IPS DF 6.9 (cell line): ENCODE data around the gene TICAM2.
"Not testable (repeated sequence)": the region's sequence is repeated elsewhere in the genome, so short reads cannot be mapped to it uniquely, and the experiment has no call there.

Experiments used
- DNase-seq: peaks from one replicate; pipeline ENCODE4 v3.0.0-alpha.2; 2013; ENCODE audit warnings: low read depth, low spot score
- H3K27ac ChIP-seq: one replicate; pipeline ENCODE4 v1.5.1; 2013; ENCODE audit warnings: low read length, control low read depth
- H3K27me3 ChIP-seq: 2 replicates; pipeline ENCODE4 v1.6.1; 2013; ENCODE audit warnings: mild to moderate bottlenecking, low read length; ENCODE audit not compliant: control insufficient read depth, insufficient read depth
- H3K36me3 ChIP-seq: 2 replicates; pipeline ENCODE4 v1.6.1; 2013; ENCODE audit warnings: low read length; ENCODE audit not compliant: control insufficient read depth, insufficient read depth
- H3K4me1 ChIP-seq: 2 replicates; pipeline ENCODE4 v1.6.1; 2013; ENCODE audit warnings: low read length; ENCODE audit not compliant: control insufficient read depth, insufficient read depth
- H3K4me3 ChIP-seq: 2 replicates; pipeline ENCODE4 v1.5.1; 2013; ENCODE audit warnings: mild to moderate bottlenecking, low read length
- H3K9me3 ChIP-seq: 2 replicates; pipeline ENCODE4 v1.6.1; 2013; ENCODE audit warnings: low read length, inconsistent platforms; ENCODE audit not compliant: control insufficient read depth, insufficient read depth
- WGBS: extraction: QIAGEN DNeasy Blood & Tissue Kit; methylation state at CpG from one replicate; pipeline ENCODE4 v1.1.7; 2013; ENCODE audit warnings: mixed read lengths, missing lambda C conversion rate; ENCODE audit not compliant: insufficient read length, insufficient coverage; 5-methylcytosine and 5-hydroxymethylcytosine counted together

Gene TICAM2, protein sequence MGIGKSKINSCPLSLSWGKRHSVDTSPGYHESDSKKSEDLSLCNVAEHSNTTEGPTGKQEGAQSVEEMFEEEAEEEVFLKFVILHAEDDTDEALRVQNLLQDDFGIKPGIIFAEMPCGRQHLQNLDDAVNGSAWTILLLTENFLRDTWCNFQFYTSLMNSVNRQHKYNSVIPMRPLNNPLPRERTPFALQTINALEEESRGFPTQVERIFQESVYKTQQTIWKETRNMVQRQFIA

DNA sequence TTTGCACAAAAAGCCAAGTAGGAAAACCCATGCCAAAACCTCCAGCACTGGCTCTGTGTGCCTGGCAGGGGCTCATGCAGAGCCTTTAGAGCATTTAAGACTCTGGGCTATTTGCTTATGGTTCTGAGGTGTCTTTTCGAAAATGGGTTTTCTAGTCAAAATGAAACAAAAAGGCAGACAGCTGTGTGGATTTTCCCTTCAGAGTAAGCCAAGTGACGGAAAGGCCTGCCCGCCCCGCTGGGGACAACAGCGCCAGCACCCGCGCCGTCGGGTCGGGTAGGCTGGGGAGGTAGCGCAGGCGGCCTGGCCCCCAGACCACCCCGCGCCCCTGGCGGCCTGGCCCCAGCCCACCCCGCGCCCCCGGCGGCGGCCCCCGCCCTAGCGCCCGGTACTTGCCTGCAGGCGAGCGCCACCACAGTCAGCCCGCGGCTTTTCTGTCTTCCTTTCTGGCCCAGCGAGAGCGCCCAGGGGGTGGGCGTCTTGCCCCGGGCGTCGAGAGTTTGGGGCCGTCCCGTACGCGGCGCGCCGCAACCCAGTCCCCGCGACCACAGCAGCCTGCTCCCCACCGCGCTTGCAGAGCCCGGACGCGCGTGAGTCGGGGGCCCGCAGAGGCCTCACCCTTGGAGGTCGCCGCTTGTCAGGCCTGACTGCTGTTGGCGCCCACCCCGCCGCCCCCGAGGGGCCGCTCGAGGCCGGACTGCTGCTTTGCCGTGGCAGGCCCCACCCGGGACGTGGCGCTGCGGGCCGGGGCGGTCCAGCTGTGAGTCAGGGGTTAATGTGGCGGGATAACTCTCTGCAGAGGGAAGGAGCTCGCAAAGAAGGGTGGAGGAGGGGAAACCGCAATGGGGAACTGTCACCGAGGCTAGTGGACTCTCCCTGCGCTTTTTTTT lies at the start of gene TICAM2:
Gene TICAM2 (minus strand): TSS at position 779 of the 890 bp plus-strand sequence. CDS start 21,223 bp downstream, outside the sequence.
- Histone ChIP-seq H3K27me3 (no peaks in the 10 kb centered on the region), H3K36me3 (no peaks in the 10 kb centered on the region), H3K9me3 (no peaks in the 10 kb centered on the region), H3K4me1 (peaks cover 3% of the 10 kb centered on the region), H3K4me3 (peak within 1 kb of the TSS; percentile 58; the same call in 1 of the 2 replicates), H3K27ac (no peak within 1 kb of the TSS)
- WGBS = no CpG with 5 or more reads among the region's 71 CpGs
- no peak for DNase-seq

DNA sequence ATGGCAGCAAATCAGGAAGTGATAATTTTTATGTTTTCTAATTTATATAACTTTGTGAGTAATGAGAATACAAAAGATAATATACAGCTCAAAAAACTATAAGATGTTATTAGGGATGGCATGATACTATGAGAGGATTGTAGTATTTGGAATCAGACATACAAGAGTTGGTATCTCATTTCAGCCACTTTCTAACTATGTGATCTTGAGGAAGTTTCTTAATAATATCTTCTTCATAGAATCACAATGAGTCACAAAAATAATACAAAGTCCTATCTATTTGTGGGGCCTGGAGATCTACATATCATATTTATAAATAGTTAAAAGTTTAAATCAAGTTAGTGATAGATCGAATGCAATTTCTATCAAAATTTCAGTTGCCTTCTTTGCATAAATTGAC lies 47.3 kb upstream of the TICAM2 start:
- no peaks in the 10 kb centered on the region for H3K4me1 ChIP-seq
- no CpG with 5 or more reads among the region's 1 CpG for WGBS
- DNase-seq = no peak
- H3K27me3 ChIP-seq = no peaks in the 10 kb centered on the region
- no peaks in the 10 kb centered on the region for H3K36me3 ChIP-seq
- no peaks in the 10 kb centered on the region for H3K9me3 ChIP-seq
- no peak overlapping the region for H3K4me3 ChIP-seq
- H3K27ac ChIP-seq = no peak overlapping the region

DNA sequence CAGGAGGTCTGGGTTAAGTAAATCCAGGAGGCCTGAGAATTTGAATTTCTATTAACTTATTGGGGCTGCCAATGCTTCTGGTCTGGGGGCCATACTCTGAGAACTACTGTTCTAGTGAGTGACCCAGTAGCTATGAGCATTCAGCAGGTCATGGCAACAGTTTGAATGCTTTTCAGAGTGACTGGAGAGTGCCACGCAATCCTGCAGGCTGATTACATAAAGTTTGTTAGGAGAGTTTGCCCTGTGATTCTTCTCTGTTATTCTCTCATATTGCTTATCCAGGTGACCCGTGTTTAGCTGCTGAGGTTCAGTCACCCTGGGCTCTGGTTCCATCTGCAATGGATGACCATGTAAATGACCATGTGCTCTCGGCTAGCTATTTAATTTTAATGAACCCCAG lies 45.8 kb upstream of the TICAM2 start:
- no peak overlapping the region for H3K4me3 ChIP-seq
- no peaks in the 10 kb centered on the region for H3K9me3 ChIP-seq
- no peak overlapping the region for H3K27ac ChIP-seq
- no peaks in the 10 kb centered on the region for H3K27me3 ChIP-seq
- DNase-seq = no peak
- no peaks in the 10 kb centered on the region for H3K36me3 ChIP-seq
- WGBS = no CpG with 5 or more reads among the region's 3 CpGs
- H3K4me1 ChIP-seq = no peaks in the 10 kb centered on the region

DNA sequence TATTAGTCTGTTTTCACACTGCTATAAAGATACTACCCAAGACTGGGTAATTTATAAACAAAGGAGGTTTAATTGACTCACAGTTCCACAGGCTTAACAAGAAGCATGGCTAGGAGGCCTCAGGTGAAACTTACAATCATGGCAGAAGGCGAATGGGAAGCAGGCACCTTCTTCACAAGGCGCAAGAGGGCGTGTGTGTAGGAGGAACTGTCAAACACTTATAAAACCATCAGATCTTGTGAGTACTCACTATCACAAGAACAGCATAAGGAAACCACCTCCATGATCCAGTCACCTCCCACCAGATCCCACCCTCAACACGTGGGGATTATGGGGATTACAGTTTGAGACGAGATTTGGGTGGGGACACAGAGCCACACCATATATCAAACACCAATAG lies 43.1 kb upstream of the TICAM2 start:
- WGBS = no CpG with 5 or more reads among the region's 5 CpGs
- H3K4me1 ChIP-seq, DNase-seq, H3K27ac ChIP-seq, H3K36me3 ChIP-seq, H3K27me3 ChIP-seq, H3K4me3 ChIP-seq, H3K9me3 ChIP-seq: not testable (repeated sequence)

DNA sequence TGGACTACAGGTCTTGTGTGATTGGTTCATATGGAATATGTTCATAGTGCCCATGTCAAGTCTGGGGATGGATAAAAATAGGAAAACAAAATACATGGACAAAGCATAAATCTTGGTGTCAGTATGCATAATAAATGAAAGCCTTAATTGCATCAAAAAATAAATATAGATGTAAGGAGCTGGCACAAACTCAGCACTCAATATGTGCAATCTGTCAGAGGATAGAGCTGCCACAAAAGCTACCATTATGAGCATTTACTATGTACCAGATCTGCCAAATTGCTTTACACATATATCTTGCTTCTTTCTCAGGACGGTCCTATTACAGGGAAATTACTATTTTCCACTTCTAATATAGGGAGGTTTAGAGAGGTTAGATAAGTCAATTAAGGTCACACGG lies 41.8 kb upstream of the TICAM2 start:
- no peak for DNase-seq
- H3K27me3 ChIP-seq = no peaks in the 10 kb centered on the region
- no peak overlapping the region for H3K27ac ChIP-seq
- no peak overlapping the region for H3K4me3 ChIP-seq
- no peaks in the 10 kb centered on the region for H3K9me3 ChIP-seq
- no peaks in the 10 kb centered on the region for H3K36me3 ChIP-seq
- no CpG with 5 or more reads among the region's 2 CpGs for WGBS
- H3K4me1 ChIP-seq = no peaks in the 10 kb centered on the region

DNA sequence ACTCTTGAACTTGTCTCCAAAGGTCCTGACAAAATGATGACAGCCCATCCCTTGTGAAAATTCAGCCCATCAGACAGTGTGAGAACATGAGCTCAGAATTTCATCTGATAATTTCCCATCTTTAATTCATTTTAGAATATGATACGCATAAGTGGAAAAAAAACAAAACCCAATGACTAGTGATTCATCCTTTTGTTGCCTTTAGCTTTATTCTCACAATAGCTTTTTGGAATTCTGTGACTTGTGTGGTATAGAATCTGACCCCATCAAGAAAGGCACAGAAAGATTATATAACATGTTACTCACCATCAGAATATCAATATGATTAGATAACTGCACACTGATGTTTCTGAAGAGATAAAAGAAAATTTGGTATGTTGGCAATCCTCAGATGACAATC lies 39.7 kb upstream of the TICAM2 start:
- Histone ChIP-seq H3K9me3 (no peaks in the 10 kb centered on the region), H3K4me1 (no peaks in the 10 kb centered on the region), H3K4me3 (no peak overlapping the region), H3K36me3 (no peaks in the 10 kb centered on the region), H3K27me3 (no peaks in the 10 kb centered on the region), H3K27ac (no peak overlapping the region)
- no CpG with 5 or more reads among the region's 1 CpG for WGBS
- no peak for DNase-seq

DNA sequence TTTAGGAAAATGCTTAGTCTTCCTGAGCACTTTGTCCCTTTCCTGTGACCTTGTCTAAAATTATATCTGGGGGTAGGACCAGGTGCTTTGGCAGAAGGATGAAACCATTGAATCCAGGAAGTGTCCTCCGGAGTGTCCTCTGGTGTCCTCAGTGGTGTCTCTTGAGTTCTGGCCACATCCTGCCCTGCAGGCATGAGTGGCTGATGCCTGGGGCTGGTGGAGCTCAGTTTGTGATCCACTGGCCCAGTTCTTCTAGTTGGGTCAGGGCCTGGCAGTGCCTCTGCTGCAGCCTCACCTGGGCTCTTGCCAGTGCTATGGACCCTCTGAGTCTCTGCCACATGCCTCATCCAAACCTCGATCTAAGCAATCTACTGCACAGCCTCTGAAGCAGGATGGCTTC lies 38.0 kb upstream of the TICAM2 start:
- Histone ChIP-seq H3K4me1 (no peaks in the 10 kb centered on the region), H3K27ac (no peak overlapping the region), H3K27me3 (no peaks in the 10 kb centered on the region), H3K4me3 (no peak overlapping the region), H3K9me3 (no peaks in the 10 kb centered on the region), H3K36me3 (no peaks in the 10 kb centered on the region)
- no CpG with 5 or more reads among the region's 2 CpGs for WGBS
- no peak for DNase-seq

DNA sequence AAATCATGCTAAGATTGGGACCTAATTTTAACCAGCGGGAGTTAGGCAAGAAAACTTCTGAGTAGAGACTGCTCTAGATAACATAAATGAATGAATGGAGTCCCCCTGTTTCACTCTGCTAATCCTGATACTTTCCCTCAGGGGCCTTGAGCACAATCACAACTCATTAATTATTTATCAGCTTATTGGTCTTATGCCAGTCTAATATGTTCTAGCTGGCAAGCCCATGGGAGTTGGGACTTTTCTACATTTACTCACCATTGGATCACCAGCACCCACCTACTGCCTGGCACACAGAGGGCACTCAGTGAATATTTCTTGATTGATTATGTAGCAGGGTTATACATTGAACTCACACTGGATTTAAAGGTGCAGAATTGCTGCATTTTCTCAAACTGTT lies 37.1 kb upstream of the TICAM2 start:
- Histone ChIP-seq H3K4me1 (no peaks in the 10 kb centered on the region), H3K4me3 (no peak overlapping the region), H3K9me3 (no peaks in the 10 kb centered on the region), H3K27ac (no peak overlapping the region), H3K36me3 (no peaks in the 10 kb centered on the region), H3K27me3 (no peaks in the 10 kb centered on the region)
- DNase-seq = no peak
- WGBS = no CpG with 5 or more reads among the region's 1 CpG

DNA sequence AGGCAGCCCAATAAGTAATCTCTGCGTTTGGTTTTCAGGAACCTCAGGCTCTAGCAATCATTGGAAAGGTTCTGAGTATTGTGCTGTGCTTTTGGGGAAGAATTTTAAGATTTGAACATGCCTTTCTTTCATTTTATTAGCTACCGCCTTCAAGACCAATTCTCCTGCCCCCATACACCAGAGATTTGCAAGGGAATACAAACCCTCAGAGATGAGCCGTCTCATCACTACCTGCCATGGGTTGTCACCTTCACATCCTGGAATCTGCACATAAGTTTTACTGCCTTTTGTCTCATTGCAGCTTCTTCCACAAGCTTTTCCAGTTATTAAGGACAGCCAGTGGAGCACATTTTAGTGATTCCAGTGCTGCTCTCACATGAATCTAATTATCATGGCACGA lies 35.2 kb upstream of the TICAM2 start:
- no peak for DNase-seq
- no peaks in the 10 kb centered on the region for H3K27me3 ChIP-seq
- H3K36me3 ChIP-seq = no peaks in the 10 kb centered on the region
- H3K4me3 ChIP-seq = no peak overlapping the region
- no CpG with 5 or more reads among the region's 4 CpGs for WGBS
- no peak overlapping the region for H3K27ac ChIP-seq
- H3K4me1 ChIP-seq = no peaks in the 10 kb centered on the region
- no peaks in the 10 kb centered on the region for H3K9me3 ChIP-seq

DNA sequence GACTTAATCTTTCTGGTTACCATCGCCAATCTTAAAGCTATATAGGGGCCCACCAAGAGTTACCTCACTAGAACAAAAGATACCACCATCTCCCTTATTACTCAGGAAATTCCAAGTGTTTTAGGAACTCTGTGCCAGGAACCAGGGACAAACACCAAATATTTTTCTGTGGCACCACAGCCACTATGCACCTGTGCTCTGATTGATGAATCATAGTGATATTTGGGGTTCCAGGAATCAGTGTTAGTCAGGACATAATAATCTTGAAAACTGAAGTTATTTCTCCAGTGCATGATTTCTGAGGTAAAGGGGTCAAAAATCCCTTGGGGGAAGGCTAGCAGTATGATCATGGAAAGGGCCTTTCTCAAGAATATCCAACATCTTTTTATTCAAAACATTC lies 33.7 kb upstream of the TICAM2 start:
- no CpG with 5 or more reads among the region's 1 CpG for WGBS
- H3K9me3 ChIP-seq = no peaks in the 10 kb centered on the region
- H3K27me3 ChIP-seq = no peaks in the 10 kb centered on the region

More for the DNA sequence above, 33.7 kb upstream of the TICAM2 start:
- DNase-seq = no peak
- H3K4me1 ChIP-seq = no peaks in the 10 kb centered on the region
- no peak overlapping the region for H3K4me3 ChIP-seq
- no peak overlapping the region for H3K27ac ChIP-seq
- H3K36me3 ChIP-seq = no peaks in the 10 kb centered on the region
